K562 (cell line): ENCODE results near the gene COL28A1. TPM values are rescaled to one million over a fixed set of nuclear protein-coding genes. Genes with fewer than 3 reads are reported as not detected.

Experiments
- ATAC-seq: fragments of 200-7000 bp; cut with Tn5 transposase; 3 replicates; pipeline ENCODE4 v1.9.1; 2020; ENCODE audit warnings: moderate library complexity
- BruUV-seq: library from RNA; stranded (reverse); fragments of 400-500 nt; replicated peaks from 2 replicates; lab custom pipeline; 2021; lab: Mats Ljungman, UMichigan
- CTCF ChIA-PET: fragments of 300-600 bp; formaldehyde crosslinking; extraction: SDS; loops from one replicate; lab custom pipeline; 2021; ENCODE audit warnings: low intra/inter-chr PET ratio; lab: Yijun Ruan, JAX
- POLR2A ChIA-PET: fragments of 300-600, 350-650 bp; sonication (Branson Sonifier 250); formaldehyde crosslinking; extraction: SDS; loops from one replicate; lab custom pipeline; 2021; ENCODE audit warnings: antibody characterized with exemption, inconsistent platforms; lab: Yijun Ruan, JAX
- DNase-seq, 4 experiments: peaks; one replicate each; pipeline versions ENCODE4 v3.0.0 to v3.0.0-alpha.2; 2011 to 2018; ENCODE audit warnings: low spot score in 3 of 4, mixed read lengths in 3 of 4; ENCODE audit errors: extremely low read depth in 1 of 4
- FAIRE-seq: peaks from 2 replicates; lab custom pipeline; 2011; peaks lifted over from hg19 to GRCh38; lab: Jason Lieb, UNC
- H2AFZ ChIP-seq: 2 replicates; pipeline ENCODE4 v1.6.0; 2011; ENCODE audit warnings: low read depth, low read length, control low read depth, inconsistent platforms
- H3K27ac ChIP-seq: fragments of 200-600 bp; 3 replicates; pipeline ENCODE4 v1.8.0; 2011; ENCODE audit warnings: low read depth, mild to moderate bottlenecking, control low read depth, inconsistent platforms, low read length, moderate library complexity, mixed read lengths; ENCODE audit errors: extremely low read depth
- H3K27me3 ChIP-seq, 2 experiments: fragments of 300-600 bp in 1 of 2; 2 replicates in 1 of 2; 3 replicates in 1 of 2; pipeline versions ENCODE4 v1.6.0 to v1.8.0; 2011; ENCODE audit warnings: inconsistent platforms in 2 of 2, low read length in 2 of 2, mild to moderate bottlenecking in 1 of 2, mixed read lengths in 1 of 2, moderate library complexity in 1 of 2; ENCODE audit not compliant: control insufficient read depth in 2 of 2, insufficient read depth in 2 of 2
- H3K36me3 ChIP-seq: fragments of 300-600 bp; 3 replicates; pipeline ENCODE4 v1.8.0; 2011; ENCODE audit warnings: mild to moderate bottlenecking, low read length, inconsistent platforms; ENCODE audit not compliant: control insufficient read depth, insufficient read depth
- H3K4me1 ChIP-seq, 2 experiments: fragments of 200-600 bp in 1 of 2; replicated peaks in 1 of 2; 2 replicates in 1 of 2; 3 replicates in 1 of 2; pipeline versions ENCODE4 v1.5.1 to v1.8.0; 2011; ENCODE audit warnings: inconsistent platforms in 2 of 2, low read length in 2 of 2, mild to moderate bottlenecking in 1 of 2, mixed read lengths in 1 of 2, moderate library complexity in 1 of 2; ENCODE audit not compliant: control insufficient read depth in 2 of 2, insufficient read depth in 2 of 2
- H3K4me2 ChIP-seq: 2 replicates; pipeline ENCODE4 v1.6.1; 2011; ENCODE audit warnings: low read length, control low read depth, inconsistent platforms, mixed read lengths; ENCODE audit not compliant: insufficient read depth
- H3K4me3 ChIP-seq: fragments of 200-600 bp; sonication (generic), shearing (Covaris generic); 2 replicates; pipeline ENCODE4 v1.5.1; 2016; ENCODE audit warnings: control low read depth, inconsistent platforms
- H3K79me2 ChIP-seq: fragments of 200-600 bp; 3 replicates; pipeline ENCODE4 v1.8.0; 2011; ENCODE audit warnings: low read length, inconsistent platforms; ENCODE audit not compliant: control insufficient read depth, insufficient read depth
- H3K9ac ChIP-seq, 2 experiments: 2 replicates each; pipeline versions ENCODE4 v1.6.0 to v1.6.1; 2011; ENCODE audit warnings: low read depth in 2 of 2, low read length in 2 of 2, control low read depth in 1 of 2, inconsistent platforms in 1 of 2, mild to moderate bottlenecking in 1 of 2, mixed read lengths in 1 of 2; ENCODE audit not compliant: insufficient read depth in 1 of 2
- H3K9me1 ChIP-seq: one replicate; pipeline ENCODE4 v1.6.0; 2011; ENCODE audit warnings: inconsistent platforms, mild to moderate bottlenecking, low read length, moderate library complexity; ENCODE audit not compliant: control insufficient read depth, insufficient read depth
- H3K9me3 ChIP-seq: replicated peaks from 2 replicates; pipeline ENCODE4 v1.5.1; 2011; ENCODE audit warnings: low read depth, low read length, inconsistent platforms; ENCODE audit not compliant: control insufficient read depth, insufficient read depth
- H4K20me1 ChIP-seq: replicated peaks from 2 replicates; pipeline ENCODE4 v1.6.1; 2011; ENCODE audit warnings: low read length, inconsistent platforms, mixed read lengths; ENCODE audit not compliant: control insufficient read depth, insufficient read depth
- FOXP1 ChIP-seq: sonication (generic); formaldehyde crosslinking; IDR thresholded peaks from 2 replicates; pipeline ENCODE4 v1.8.0; 2022; ENCODE audit warnings: mild to moderate bottlenecking, missing genetic modification reagents
- HMGN3 ChIP-seq: IDR thresholded peaks from 2 replicates; pipeline ENCODE4 v1.6.1; 2011; ENCODE audit warnings: borderline replicate concordance, low read depth, mild to moderate bottlenecking, mixed read lengths, low read length; ENCODE audit not compliant: insufficient read length; ENCODE audit errors: extremely low read depth
- JUNB ChIP-seq: fragments of 450-650 bp; formaldehyde crosslinking; conservative IDR thresholded peaks from 2 replicates; pipeline ENCODE4 v1.4.0; 2020; ENCODE audit warnings: mild to moderate bottlenecking
- ZC3H8 ChIP-seq: fragments of 450-650 bp; IDR thresholded peaks from 2 replicates; pipeline ENCODE4 v1.6.1; 2017
- ZNF79 ChIP-seq: fragments of 250-450 bp; sonication (Bioruptor Pico); IDR thresholded peaks from 2 replicates; pipeline ENCODE4 v1.4.0; 2020; ENCODE audit warnings: low read depth, mild to moderate bottlenecking, moderate library complexity
- WGBS: fragments of 100-300 bp; shearing (Covaris generic); methylation state at CpG from one replicate; pipeline ENCODE4 v1.1.6; 2016; ENCODE audit warnings: low coverage, mixed read lengths; ENCODE audit not compliant: insufficient coverage; ENCODE audit errors: missing lambda C conversion rate; 5-methylcytosine and 5-hydroxymethylcytosine counted together
- in situ Hi-C: fragments of 300-500 bp; cut with MboI; formaldehyde crosslinking; loops from 4 replicates; pipeline ENCODE4 v1.15.0; 2018; ENCODE audit warnings: inconsistent platforms, mixed read lengths
- intact Hi-C: fragments of 100-400 bp; cut with micrococcal nuclease; formaldehyde crosslinking; loops from 2 replicates; pipeline ENCODE4 v1.14.2; 2022
- polyA plus RNA-seq, 8 experiments: library from polyadenylated mRNA; depleted of rRNA in 4 of 8; stranded (reverse) in 5 of 8; unstranded in 3 of 8; fragments of >200 nt; fragmentation: Nextera tagmentation in 2 of 8; fragmentation: Illumina TruSeq in 1 of 8; extraction: Ambion mirVana in 2 of 8; extraction: Trizol in 1 of 8; gene quantifications; 2 replicates each; pipeline versions ENCODE4 v1.2.1 to v1.2.3, GENCODE V29; 2011 to 2014; ENCODE audit warnings: inconsistent platforms in 1 of 8, missing spikeins in 1 of 8
- total RNA-seq, 7 experiments: library from RNA; depleted of rRNA in 6 of 7; stranded (reverse); fragments of >200 nt in 6 of 7; fragmentation: Illumina TruSeq in 2 of 7; extraction: Trizol in 2 of 7; gene quantifications; 2 replicates each; pipeline versions ENCODE4 v1.2.1 to v1.2.3, GENCODE V29; 2011 to 2021; ENCODE audit warnings: low replicate concordance in 1 of 7
- TF ChIP-seq, protein P1 (sequence below): sonication (generic); formaldehyde crosslinking; IDR thresholded peaks from 2 replicates; pipeline ENCODE4 v1.8.0; 2022; ENCODE audit warnings: mild to moderate bottlenecking, missing genetic modification reagents

COL28A1 gene
- total and polyA plus RNA-seq, 9 of the 15 experiments (the other 6 are each of a cell fraction or from before 2014, with no cell fraction given): 0.03 to 0.13 (median 0.05) TPM; not detected in 3

DNA sequence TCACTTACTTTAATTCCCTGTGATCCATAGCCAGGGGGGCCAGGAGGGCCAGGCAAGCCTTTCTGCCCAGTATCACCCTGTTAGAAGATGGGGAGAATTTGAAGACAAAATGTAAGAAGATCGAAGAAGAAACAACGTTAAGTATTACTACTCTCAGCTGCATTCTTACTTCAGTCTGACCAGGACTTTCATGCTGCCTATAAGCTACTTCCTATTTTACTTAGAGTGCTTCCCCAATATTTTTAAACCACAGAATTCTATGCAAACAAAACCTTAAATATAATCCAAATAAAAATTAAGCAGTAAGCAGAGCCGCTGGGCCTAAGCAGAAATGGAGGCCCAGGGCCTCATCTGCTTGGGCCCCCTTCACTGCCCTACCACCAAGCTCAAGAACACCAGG lies 117.8 kb downstream of the COL28A1 start:
- in situ Hi-C loops: loop anchor here (25.0 kb wide), 1 partner anchor 456 kb away; no protein-coding TSS in a partner anchor
- no TSS peak for BruUV-seq
- H3K4me2 ChIP-seq: no peak overlapping the region

More for the DNA sequence above, 117.8 kb downstream of the COL28A1 start:
- Histone ChIP-seq H4K20me1 (no peaks in the 10 kb centered on the region), H3K79me2 (no peaks in the 10 kb centered on the region), H3K36me3 (no peaks in the 10 kb centered on the region), H3K27ac (no peak overlapping the region), H3K4me1 (no peaks in the 10 kb centered on the region), H3K9me3 (no peaks in the 10 kb centered on the region), H3K4me3 (no peak overlapping the region), H3K9me1 (no peaks in the 10 kb centered on the region), H2AFZ (no peak overlapping the region), H3K27me3 (peaks cover 0 to 3% of the 10 kb centered on the region in 2 experiments; a peak in 2 of 5 replicates)
- WGBS: 0% methylated on average over 3 of the region's 3 CpGs
- no peak for ATAC-seq
- ChIA-PET CTCF (no interaction called here), POLR2A (interaction anchor here (0.9 kb wide), 1 partner anchor 9 kb away, joined by 3 read pairs; no protein-coding TSS in a partner anchor)
- no peak for DNase-seq
- intact Hi-C loops: no loop called here
- FAIRE-seq: no peak
- TF ChIP-seq HMGN3 (no peak), JUNB (no peak), ZC3H8 (no peak), FOXP1 (CRISPR knock-in tag) (no peak), ZNF79 (CRISPR knock-in tag) (no peak)
- TF ChIP-seq, protein P1, sequence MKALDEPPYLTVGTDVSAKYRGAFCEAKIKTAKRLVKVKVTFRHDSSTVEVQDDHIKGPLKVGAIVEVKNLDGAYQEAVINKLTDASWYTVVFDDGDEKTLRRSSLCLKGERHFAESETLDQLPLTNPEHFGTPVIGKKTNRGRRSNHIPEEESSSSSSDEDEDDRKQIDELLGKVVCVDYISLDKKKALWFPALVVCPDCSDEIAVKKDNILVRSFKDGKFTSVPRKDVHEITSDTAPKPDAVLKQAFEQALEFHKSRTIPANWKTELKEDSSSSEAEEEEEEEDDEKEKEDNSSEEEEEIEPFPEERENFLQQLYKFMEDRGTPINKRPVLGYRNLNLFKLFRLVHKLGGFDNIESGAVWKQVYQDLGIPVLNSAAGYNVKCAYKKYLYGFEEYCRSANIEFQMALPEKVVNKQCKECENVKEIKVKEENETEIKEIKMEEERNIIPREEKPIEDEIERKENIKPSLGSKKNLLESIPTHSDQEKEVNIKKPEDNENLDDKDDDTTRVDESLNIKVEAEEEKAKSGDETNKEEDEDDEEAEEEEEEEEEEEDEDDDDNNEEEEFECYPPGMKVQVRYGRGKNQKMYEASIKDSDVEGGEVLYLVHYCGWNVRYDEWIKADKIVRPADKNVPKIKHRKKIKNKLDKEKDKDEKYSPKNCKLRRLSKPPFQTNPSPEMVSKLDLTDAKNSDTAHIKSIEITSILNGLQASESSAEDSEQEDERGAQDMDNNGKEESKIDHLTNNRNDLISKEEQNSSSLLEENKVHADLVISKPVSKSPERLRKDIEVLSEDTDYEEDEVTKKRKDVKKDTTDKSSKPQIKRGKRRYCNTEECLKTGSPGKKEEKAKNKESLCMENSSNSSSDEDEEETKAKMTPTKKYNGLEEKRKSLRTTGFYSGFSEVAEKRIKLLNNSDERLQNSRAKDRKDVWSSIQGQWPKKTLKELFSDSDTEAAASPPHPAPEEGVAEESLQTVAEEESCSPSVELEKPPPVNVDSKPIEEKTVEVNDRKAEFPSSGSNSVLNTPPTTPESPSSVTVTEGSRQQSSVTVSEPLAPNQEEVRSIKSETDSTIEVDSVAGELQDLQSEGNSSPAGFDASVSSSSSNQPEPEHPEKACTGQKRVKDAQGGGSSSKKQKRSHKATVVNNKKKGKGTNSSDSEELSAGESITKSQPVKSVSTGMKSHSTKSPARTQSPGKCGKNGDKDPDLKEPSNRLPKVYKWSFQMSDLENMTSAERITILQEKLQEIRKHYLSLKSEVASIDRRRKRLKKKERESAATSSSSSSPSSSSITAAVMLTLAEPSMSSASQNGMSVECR (CRISPR knock-in tag): no peak
- TF ChIP-seq, all 486 proteins: peak for 0
- H3K9ac ChIP-seq: no peak overlapping the region
